GM19467 (cell line): ENCODE results near the gene STX16.

Source experiments
- ATAC-seq: cut with Tn5 transposase; IDR thresholded peaks from one replicate; pipeline ENCODE4 v1.9.1; 2021; ENCODE audit warnings: mild to moderate bottlenecking, moderate library complexity; ENCODE audit not compliant: unreplicated experiment

STX16 gene

GRCh38 chr20:58618351-58619076 is 32.6 kb upstream of the STX16 start:
- no peak for ATAC-seq

DNA sequence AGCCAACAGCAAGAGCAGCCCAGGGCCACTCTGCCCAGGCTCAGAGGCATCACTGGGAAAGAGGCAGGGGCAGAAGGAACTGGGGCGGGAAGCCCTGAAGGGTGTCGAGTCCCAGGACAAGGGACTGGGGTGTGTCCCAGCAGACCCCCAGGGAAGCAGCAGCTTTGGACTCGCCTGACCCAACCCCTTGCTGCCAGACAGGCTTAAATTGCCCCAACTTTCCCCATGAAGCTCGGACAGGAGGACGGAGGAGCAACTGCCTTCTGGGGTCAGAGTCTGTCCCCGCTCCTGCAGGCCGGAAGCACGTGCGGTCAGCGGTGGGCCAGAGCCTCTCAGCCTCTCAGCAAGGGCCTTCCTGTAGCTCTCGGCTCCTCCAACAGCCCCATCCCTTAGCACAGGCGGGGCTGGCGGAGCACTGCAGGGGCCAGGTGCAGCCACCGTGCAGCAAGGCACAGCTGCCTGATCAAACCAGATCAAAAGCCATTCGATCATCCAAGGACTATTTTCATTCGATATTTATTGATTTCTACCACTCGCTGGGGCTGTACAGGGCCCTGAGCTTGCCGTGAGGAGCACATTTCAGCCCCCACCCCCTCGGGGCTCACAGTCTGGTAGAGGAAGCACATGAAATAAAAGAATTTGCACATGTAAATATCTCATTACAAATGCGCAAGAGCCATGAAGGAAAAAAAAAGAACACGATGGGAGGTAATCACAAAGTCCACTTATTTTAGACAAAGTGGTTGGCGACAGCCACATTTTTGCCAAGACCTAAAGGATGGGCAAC is 31.8 kb upstream of the STX16 start:
- ATAC-seq, result no peak

GRCh38 chr20:58619864-58620431 is 31.1 kb upstream of the STX16 start:
- ATAC-seq, result no peak

DNA sequence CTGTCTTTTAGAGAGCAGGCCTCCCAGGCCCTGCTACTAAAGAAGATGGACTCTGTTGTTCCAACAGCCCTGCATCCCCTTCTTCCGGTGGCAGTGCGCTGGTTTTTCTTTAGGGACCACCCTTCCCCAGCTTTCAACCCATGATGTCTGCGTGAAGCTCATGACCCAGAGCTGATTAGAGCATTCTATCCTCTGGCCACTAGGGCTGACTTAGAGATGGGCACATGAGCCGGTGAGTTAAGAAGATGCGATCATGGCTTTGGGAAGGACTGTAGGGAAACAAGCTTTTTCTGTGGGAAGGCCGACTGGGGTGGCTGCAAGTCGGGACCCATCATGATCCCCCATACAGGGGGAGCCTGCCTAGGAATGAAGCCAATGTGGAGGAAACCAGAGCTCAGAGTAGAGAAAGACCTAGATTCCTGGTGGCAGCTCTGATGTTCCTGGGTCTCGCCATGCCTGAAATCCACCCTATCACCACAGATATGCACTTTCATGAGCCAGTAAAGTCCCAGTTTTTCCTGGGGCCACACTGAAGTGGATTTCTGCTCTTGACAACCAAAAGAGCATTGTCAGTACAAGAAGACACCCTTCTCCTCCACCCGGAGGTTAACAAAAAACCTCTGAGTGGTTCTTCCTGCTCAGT is 29.1 kb upstream of the STX16 start:
- no peak for ATAC-seq

GRCh38 chr20:58622671-58623578 is 28.2 kb upstream of the STX16 start:
- ATAC-seq, result no peak

DNA sequence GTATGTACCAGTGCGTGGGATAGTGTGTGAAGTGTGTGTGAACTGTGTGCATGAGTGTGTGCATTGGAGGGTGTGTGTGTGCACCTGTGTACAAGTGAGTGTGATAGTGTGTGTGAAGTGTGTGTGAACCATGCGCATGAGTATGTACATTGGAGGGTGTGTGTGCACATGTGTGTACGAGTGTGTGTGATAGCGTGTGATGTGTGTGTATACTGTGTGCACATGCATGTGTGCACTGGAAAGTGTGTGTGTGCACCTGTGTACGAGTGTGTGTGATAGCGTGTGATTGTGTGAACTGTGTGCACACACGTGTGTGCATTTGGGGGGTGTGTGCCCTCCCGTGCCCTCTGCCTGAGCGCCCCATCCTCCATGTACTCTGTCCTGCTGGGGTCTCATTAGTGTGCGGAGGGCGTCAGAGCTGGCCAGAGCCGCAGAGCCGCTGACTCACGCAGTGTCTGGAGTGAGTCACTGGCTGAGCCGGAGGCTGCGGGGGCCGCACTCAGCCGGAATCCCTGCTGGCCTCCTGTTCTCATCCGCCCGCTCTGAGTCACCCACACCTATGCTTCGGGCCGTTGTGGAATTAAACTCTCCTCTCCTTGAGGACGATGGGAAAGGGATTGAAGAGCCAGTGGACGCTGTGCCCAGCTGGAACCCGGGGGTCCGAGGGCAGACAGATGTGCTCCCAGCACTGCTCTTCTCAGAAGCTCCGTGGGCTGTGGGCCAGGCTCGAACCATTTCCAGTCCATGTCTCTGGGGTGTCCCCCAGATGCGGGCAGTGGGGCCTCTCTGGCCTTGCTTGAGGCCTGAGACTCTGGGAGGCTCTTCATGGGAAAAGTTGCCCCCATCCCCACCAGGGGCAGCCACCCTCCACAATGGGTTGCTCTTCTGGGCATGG is 27.3 kb upstream of the STX16 start:
- ATAC-seq, result no peak

- ATAC-seq, result no peak
Measured at GRCh38 chr20:58624687-58625086, 26.4 kb upstream of the STX16 start.

GRCh38 chr20:58625585-58625984 is 25.5 kb upstream of the STX16 start:
- ATAC-seq, result no peak

- no peak for ATAC-seq
Measured at GRCh38 chr20:58626051-58626450, 25.0 kb upstream of the STX16 start.

- no peak for ATAC-seq
Measured at GRCh38 chr20:58627212-58628072, 23.6 kb upstream of the STX16 start.

GRCh38 chr20:58628491-58629214 is 22.4 kb upstream of the STX16 start:
- ATAC-seq, result no peak

DNA sequence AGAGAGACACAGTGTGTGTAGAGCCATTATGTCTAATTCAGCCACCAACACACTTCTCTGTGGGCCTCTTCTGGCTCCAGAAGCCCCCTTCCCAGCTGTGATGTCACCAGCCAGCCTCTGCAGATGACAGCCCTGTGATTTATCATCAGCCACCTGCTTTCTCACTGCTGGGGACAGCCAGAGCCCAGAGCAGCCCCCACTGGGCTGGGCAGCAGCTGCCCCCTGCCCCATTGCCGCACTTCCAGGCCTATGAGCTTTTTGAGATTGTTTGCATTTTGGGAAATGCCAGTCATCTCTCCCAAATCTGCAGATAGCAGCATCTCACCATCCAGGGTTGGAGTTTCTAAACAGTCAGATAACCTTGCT is 21.9 kb upstream of the STX16 start:
- ATAC-seq, result no peak

- no peak for ATAC-seq
Measured at GRCh38 chr20:58630063-58630462, 21.0 kb upstream of the STX16 start.

- no peak for ATAC-seq
Measured at GRCh38 chr20:58633161-58634053, 17.7 kb upstream of the STX16 start.

GRCh38 chr20:58634059-58634458 is 17.0 kb upstream of the STX16 start:
- ATAC-seq, result no peak

- no peak for ATAC-seq
Measured at GRCh38 chr20:58634521-58635278, 16.4 kb upstream of the STX16 start.
